SJSA1 (cell line): ENCODE data around the gene OGDH. TPM values are rescaled to one million over a fixed set of nuclear protein-coding genes. Genes with fewer than 3 reads are reported as not detected.
"Not testable (repeated sequence)": the region's sequence is repeated elsewhere in the genome, so short reads cannot be mapped to it uniquely, and the experiment has no call there.

Experiments
- DNase-seq, 2 experiments: peaks; one replicate each; pipeline ENCODE4 v3.0.0-alpha.2; 2015 to 2020; ENCODE audit warnings: low spot score in 2 of 2, low read depth in 1 of 2
- H3K27ac ChIP-seq: fragments of 250-450 bp; sonication (Bioruptor Pico); 2 replicates; pipeline ENCODE4 v1.5.1; 2020; ENCODE audit warnings: mild to moderate bottlenecking, moderate library complexity
- H3K27me3 ChIP-seq: fragments of 250-450 bp; sonication (Bioruptor Pico); replicated peaks from 2 replicates; pipeline ENCODE4 v1.5.1; 2020; ENCODE audit warnings: mild to moderate bottlenecking, moderate library complexity
- H3K36me3 ChIP-seq: fragments of 250-450 bp; sonication (Bioruptor Pico); 2 replicates; pipeline ENCODE4 v1.5.1; 2020; ENCODE audit warnings: mild to moderate bottlenecking
- H3K4me1 ChIP-seq: fragments of 250-450 bp; sonication (Bioruptor Pico); replicated peaks from 2 replicates; pipeline ENCODE4 v1.6.1; 2021; ENCODE audit warnings: mild to moderate bottlenecking
- H3K4me3 ChIP-seq: fragments of 250-450 bp; sonication (Bioruptor Pico); 2 replicates; pipeline ENCODE4 v1.5.1; 2020; ENCODE audit warnings: mild to moderate bottlenecking
- H3K9me3 ChIP-seq: fragments of 250-450 bp; sonication (Bioruptor Pico); replicated peaks from 2 replicates; pipeline ENCODE4 v1.5.1; 2020; ENCODE audit warnings: mild to moderate bottlenecking
- total RNA-seq: library from RNA; depleted of rRNA; stranded (reverse); fragments of >200 nt; shearing (Covaris generic); gene quantifications from 2 replicates; pipeline ENCODE4 v1.2.3, GENCODE V29; 2014; rRNA removed

Gene OGDH
- 38.4 and 51.3 TPM in 2 replicates for total RNA-seq

DNA sequence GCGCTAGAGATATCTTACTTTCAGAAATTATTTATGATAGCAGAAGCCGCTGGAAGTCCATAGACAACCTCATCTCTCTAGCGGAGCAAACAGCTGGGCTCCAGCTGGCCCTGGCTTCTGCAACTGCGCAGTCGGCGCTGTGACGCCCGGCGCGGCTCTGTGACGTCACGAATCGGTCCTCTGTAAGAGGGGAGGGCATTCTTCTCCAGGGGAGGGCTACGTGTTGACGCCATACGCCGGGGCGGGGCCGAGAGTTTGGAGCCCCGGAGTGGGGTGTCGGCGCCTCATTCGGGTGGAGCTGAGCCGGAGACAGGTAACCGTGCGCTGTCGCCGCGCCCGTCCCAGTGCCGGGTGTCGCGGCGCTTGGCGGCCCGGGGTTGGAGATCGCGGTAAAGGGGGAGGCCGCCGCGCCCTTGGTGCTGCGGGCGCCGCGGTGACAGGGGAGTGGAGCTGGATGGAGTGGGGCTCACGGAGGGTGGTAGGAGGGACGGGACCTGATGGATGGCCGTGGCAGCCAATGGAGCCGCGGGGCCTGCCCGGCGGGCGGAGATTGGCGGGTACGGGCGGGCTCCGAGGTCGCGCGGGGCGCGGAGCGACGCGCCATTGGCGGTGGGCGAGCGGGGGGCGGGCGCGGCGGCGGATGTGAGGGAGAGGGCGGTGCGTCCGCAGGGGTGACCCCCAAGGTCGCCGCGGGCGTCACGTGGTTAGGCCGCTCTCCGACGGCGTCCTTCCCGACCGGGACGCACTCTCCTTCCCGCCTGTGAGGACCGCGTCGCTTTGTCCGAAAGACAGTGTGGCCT lies at the start of gene OGDH:
Gene OGDH (plus strand): TSS at position 287 of the 800 bp plus-strand sequence. CDS start 17,717 bp downstream, outside the sequence.
- Histone ChIP-seq H3K9me3 (no peaks in the 10 kb centered on the region), H3K27ac (peak within 1 kb of the TSS; percentile 77), H3K4me3 (peak within 1 kb of the TSS; percentile 91)

DNA sequence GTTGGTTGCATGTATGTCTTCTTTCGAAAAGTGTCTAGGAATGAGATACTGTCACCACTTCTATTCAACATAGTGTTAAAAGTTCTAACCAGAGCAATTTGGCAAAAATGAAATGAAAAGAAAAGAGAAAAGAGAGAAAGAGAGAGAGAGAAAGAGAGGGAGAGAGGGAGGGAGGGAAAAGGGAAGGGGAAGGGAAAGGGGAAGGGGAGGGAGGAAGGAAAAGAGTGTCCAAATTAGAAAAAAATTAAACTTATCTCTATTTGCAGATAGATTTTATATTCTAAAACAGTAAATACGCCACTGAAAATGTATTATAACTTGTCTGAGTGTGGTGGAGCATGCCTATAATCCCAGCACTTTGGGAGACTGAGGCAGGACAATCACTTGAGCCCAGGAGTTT lies 48.9 kb upstream of the OGDH start:
- Histone ChIP-seq H3K9me3 (no peaks in the 10 kb centered on the region), H3K36me3 (no peaks in the 10 kb centered on the region), H3K4me3 (no peak overlapping the region), H3K4me1 (peaks cover 5% of the 10 kb centered on the region; the same call in 1 of the 2 replicates), H3K27ac (no peak overlapping the region), H3K27me3 (peaks cover 2% of the 10 kb centered on the region; the same call in 1 of the 2 replicates)
- no peak for DNase-seq

More for the DNA sequence above, at the start of gene OGDH:
- Histone ChIP-seq H3K27me3 (0 out of 2 replicates have a peak, but pooled peaks cover 3% of the 10 kb centered on the region), H3K4me1 (peaks cover 35% of the 10 kb centered on the region), H3K36me3 (peaks cover 12% of the 10 kb centered on the region)
- peak; percentile 99 to 100 for DNase-seq

DNA sequence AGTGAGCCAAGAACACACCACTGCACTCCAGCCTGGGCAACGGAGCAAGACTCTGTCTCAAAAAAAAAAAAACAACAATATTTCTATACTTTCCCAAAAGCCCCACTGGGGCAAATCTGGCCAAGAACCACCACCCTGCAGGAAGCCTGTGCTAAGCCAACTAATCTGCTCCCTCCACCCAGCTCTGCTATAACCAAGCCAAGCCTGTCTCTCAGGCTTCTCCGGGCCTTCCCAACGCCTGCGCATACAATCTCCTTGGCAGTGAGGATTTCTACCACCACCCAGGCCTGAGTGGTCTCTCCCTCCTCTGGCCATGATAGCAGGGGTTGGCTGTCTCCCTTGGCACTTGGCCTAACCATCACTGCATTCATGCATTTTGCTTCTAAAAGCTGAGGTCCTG lies 46.9 kb upstream of the OGDH start:
- H3K4me1 ChIP-seq: peaks cover 9% of the 10 kb centered on the region; the same call in 1 of the 2 replicates
- no peak overlapping the region for H3K4me3 ChIP-seq
- H3K27me3 ChIP-seq: 0 out of 2 replicates have a peak, but pooled peaks cover 2% of the 10 kb centered on the region
- no peaks in the 10 kb centered on the region for H3K9me3 ChIP-seq
- no peak for DNase-seq
- no peak overlapping the region for H3K27ac ChIP-seq
- H3K36me3 ChIP-seq: peaks cover 11% of the 10 kb centered on the region

DNA sequence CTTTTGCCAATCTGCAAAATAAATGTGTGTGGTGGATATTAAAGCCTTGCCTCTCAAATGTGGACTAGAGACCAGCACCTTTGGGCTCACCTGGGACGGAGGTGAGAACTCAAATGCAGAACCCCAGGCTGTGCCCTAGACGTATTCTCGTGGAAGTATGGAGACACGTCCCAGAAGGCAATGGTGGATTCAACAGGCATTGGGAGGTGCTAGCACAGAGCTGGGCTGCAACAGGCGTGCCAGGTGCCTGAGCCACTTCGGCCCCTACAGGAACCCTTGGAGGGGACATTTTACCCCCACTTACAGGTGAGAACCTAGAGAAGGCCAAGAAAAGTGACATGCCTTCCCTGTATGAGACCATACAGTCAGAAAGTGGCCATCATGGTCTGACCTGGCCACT lies 44.9 kb upstream of the OGDH start:
- Histone ChIP-seq H3K27ac (no peak overlapping the region), H3K9me3 (no peaks in the 10 kb centered on the region), H3K4me1 (peaks cover 9% of the 10 kb centered on the region; the same call in 1 of the 2 replicates), H3K36me3 (peaks cover 29% of the 10 kb centered on the region), H3K27me3 (no peaks in the 10 kb centered on the region), H3K4me3 (no peak overlapping the region)
- DNase-seq: no peak

DNA sequence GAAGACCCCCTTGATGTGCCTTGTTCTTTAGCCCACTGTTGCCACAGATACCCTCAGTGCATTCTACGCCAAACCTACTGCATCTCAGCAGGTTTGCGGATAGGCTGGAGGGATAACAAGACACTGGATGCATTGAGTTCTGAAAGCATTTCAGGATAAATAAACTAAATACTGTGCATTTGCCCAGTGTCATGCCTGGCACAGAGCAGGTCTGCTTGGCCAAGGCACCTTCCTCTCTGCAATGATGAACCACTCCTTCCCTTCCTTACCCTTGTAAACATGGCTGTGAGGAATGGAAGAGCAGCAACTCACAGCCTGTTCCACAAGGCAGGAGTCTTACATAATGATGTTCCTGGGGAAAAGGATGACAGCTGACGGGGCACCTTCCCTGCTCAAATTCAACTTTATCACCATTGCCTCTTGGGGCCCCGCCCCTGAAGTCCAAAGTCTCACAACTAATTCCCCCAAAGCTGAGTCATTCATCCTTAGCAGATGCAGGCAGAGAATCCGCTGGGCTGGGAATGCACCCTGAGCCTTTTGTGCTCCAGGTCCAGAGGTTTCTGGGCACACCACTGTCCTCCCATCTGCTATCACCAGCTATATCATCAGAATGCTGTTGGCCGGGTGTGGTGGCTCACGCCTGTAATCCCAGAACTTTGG lies 44.3 kb upstream of the OGDH start:
- Histone ChIP-seq H3K4me1 (peaks cover 9% of the 10 kb centered on the region; the same call in 1 of the 2 replicates), H3K9me3 (no peaks in the 10 kb centered on the region), H3K27ac (no peak overlapping the region), H3K27me3 (no peaks in the 10 kb centered on the region), H3K36me3 (peaks cover 32% of the 10 kb centered on the region), H3K4me3 (no peak overlapping the region)
- DNase-seq: peak in 1 of 2 experiments; percentile 16

DNA sequence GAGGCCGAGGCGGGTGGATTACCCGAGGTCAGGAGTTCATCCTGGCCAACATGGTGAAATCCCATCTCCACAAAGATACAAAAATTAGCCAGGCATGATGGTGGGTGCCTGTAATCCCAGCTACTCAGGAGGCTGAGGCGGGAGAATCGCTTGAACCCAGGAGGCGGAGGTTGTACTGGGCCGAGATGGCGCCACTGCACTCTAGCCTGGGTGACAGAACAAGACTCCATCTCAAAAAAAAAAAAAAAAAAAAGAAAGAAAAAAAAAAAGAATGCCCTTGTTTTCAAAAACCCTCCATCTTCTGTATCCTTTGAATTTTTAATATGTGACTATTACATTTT lies 43.8 kb upstream of the OGDH start:
- not testable (repeated sequence) for H3K4me3 ChIP-seq, H3K9me3 ChIP-seq, DNase-seq, H3K4me1 ChIP-seq, H3K27ac ChIP-seq, H3K27me3 ChIP-seq
- peaks cover 37% of the 10 kb centered on the region for H3K36me3 ChIP-seq

DNA sequence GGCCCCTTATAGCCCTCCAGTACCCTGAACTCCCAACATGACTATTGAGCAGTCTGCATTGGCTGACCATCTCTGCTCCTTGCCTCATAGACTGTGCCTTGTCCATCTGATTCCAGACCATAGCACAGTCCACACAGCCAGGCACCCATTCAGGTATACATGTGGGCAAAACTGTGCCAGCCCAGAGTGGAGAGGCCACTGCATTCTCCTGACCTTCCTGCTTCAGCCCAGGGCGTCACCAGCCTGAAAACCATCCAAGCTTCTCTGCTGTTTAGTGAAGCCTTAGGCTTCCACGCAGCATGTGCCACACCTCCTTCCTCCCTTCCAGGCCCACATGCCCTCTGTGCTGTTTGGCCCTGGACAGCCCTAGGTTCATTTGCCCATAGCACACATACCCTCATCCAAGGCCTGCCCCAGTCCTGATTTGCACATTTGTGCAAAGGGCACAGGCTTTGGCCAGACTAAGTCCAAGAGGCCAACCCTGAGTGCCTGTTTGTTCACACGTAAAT lies 43.2 kb upstream of the OGDH start:
- DNase-seq: no peak
- H3K36me3 ChIP-seq: peaks cover 43% of the 10 kb centered on the region
- no peak overlapping the region for H3K27ac ChIP-seq
- no peak overlapping the region for H3K4me3 ChIP-seq
- peaks cover 9% of the 10 kb centered on the region; the same call in 1 of the 2 replicates for H3K4me1 ChIP-seq
- H3K27me3 ChIP-seq: no peaks in the 10 kb centered on the region
- H3K9me3 ChIP-seq: no peaks in the 10 kb centered on the region

DNA sequence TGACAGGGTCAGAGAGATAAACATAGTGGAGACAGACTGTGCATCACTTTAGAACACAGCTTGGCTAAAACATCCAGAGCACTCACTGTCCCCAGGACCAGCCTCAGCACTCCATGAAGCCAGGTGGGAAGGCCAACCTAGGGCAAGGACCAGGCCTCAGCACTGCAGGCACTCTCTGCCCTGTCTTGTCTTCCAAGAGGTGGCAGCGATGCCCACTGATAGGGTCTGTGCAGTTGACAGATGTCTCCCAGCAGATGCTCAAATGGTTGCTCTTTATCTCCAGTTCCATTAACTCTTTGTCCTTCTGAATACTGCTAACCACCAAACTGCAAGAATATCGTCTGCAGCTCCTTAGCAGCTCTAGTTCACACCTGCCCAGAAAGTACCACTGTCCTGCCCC lies 41.8 kb upstream of the OGDH start:
- Histone ChIP-seq H3K27ac (no peak overlapping the region), H3K27me3 (no peaks in the 10 kb centered on the region), H3K4me1 (peaks cover 9% of the 10 kb centered on the region; the same call in 1 of the 2 replicates), H3K9me3 (no peaks in the 10 kb centered on the region), H3K4me3 (no peak overlapping the region), H3K36me3 (peaks cover 57% of the 10 kb centered on the region)
- DNase-seq: no peak

DNA sequence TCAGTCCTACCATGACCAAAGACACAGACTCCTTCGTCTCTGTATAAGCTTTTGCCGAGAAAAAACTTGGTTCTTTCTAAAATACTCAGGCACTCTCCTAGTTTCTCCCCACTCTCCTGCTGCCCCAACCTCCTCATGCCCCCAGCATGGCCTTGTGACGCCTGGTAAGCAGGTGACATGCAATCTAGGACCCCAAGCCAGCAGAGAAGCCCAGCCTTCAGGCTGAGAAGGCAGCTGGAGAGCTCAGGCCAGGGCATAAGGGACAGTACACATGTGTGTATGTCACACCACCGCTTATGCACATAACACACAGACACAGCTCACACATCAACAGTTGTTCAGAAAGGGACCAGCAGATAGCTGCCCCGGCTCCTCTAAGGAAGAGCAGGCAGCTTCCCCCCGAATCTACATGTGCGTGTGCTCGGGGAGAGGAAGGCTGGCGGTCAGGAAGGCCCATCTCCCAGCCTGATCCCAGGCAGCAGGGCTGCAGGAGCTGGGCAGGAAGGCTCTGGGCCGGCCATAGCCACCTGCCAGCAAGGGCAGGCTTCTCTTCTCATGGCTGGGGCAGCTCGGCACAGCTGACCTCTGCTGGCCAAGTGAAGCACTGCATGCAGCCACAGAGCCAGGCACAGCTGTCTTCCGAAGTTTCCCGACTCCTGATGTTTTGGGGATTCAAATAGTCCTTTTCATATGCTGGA lies 41.2 kb upstream of the OGDH start:
- peaks cover 9% of the 10 kb centered on the region; the same call in 1 of the 2 replicates for H3K4me1 ChIP-seq
- no peak overlapping the region for H3K4me3 ChIP-seq
- H3K36me3 ChIP-seq: peaks cover 63% of the 10 kb centered on the region
- no peaks in the 10 kb centered on the region for H3K27me3 ChIP-seq
- peak; percentile 48 to 60 for DNase-seq
- no peaks in the 10 kb centered on the region for H3K9me3 ChIP-seq
- no peak overlapping the region for H3K27ac ChIP-seq

DNA sequence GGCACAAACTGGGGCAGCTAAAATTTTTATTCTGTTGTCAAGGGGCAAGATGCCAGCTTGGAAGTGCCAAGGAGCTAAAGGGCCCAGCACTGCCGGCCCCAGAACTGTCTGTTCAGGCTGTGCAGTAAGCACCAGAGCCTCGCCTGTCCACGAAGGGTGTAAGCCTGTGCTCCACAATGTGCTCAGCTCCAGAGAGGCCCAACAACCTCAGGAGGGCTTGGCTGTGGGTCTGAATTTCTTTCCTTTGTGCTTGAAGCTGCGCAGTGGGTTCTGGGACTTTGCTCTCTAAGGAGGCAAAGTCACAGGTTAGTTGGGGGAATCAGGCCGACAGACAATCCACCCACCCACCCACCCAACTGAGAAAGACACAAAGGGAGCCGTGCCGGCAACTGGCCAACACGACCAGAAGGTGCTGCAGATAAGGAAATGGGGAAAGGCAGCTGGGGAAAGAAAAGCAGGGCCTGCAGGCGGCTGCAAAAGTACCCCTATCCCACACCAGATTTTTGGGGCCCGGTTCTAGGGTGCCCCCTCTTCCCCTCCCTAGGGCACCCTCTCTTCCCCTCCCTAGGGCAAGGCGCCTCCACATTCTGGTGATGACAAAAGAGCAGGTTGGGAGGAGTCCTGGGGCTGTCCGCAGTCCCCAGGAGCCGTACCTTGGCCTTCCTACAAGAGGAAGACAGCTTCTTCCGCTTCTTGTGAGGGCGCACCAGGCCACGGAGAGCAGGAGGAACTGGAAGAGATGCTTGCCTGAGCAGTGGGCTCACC lies 40.5 kb upstream of the OGDH start:
- Histone ChIP-seq H3K9me3 (no peaks in the 10 kb centered on the region), H3K27ac (no peak overlapping the region), H3K4me1 (peaks cover 9% of the 10 kb centered on the region; the same call in 1 of the 2 replicates), H3K4me3 (no peak overlapping the region), H3K36me3 (peaks cover 71% of the 10 kb centered on the region), H3K27me3 (no peaks in the 10 kb centered on the region)
- DNase-seq: peak in 1 of 2 experiments; percentile 26

DNA sequence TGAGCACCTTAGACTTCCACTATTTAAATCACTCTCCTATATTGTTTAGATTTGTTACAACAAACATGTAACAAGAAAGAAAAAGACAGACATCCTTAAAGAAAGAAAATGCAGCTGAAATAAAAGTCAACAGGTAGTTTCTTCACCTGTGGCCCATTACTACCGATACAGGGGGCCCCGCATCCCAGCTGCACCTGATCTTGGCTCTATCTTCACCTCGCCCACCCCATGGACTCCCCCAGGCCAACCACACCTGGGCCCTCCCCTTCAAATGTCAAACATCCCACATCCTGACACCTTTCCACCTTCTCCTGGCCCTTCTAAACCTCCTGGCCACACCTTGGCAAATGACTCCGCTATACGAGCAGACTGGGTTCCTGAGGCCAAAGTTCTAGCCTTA lies 39.7 kb upstream of the OGDH start:
- no peaks in the 10 kb centered on the region for H3K27me3 ChIP-seq
- H3K36me3 ChIP-seq: peaks cover 78% of the 10 kb centered on the region
- no peak overlapping the region for H3K27ac ChIP-seq
- no peak for DNase-seq
- no peak overlapping the region for H3K4me3 ChIP-seq
- no peaks in the 10 kb centered on the region for H3K9me3 ChIP-seq
- H3K4me1 ChIP-seq: peaks cover 9% of the 10 kb centered on the region; the same call in 1 of the 2 replicates

DNA sequence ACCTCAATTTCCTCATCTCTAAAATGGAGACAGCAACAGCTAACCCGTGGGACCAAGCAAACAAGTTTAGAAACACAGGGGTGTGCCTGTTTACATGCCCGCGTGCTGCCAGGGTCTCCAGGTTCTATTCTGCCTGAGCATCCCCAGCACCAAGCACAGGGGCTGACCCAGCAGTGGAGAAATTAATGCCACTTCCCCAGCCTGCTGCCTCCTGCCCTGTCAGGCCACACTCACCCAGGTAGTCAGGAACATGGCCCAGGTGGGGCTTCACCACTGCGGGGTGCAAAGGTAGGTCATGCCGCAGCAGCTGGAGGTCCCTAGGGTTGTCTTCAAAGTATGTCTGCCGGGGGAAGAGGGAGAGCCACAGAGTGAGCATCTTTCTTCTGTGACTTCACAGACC lies 38.5 kb upstream of the OGDH start:
- Histone ChIP-seq H3K36me3 (peaks cover 90% of the 10 kb centered on the region), H3K4me3 (no peak overlapping the region), H3K9me3 (no peaks in the 10 kb centered on the region), H3K4me1 (peaks cover 8% of the 10 kb centered on the region), H3K27me3 (no peaks in the 10 kb centered on the region), H3K27ac (no peak overlapping the region)
- DNase-seq: no peak
